Measurements from ENCODE around the gene LSM2. TPM values are rescaled to one million over a fixed set of nuclear protein-coding genes. Genes with fewer than 3 reads are reported as not detected.

Gene LSM2
- total and polyA plus RNA-seq, 3 experiments from 2014 or later: 80.8 to 172 (median 160) TPM

DNA sequence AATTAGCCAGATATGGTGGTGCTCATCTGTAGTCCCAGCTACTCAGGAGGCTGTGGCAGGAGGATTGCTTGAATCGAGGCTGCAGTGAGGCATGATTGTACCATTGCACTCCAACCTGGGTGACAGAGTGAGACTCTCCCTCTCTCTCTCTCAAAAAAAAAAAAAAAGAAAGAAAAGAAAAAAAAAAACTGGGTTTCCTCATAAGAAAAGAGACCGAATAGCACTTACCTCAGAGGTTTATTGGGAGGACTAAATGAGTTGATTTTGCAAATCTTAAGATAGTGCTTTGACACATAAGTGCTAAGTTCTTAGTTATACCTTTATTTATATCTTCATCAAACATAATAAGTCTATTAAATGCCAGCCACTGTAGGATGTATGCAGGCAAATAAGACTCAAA lies 35.9 kb downstream of the LSM2 start:
- H3K27ac ChIP-seq (ENCODE audit: low read depth, low read length): no peak overlapping the region
- ChIA-PET CTCF (interaction anchor here (1.0 to 4.0 kb wide), 11 partner anchors 10 to 59 kb away, joined by 3 to 42 read pairs (median 6); partner anchors contain the start of genes CLIC1, DDAH2, LSM2 and MSH5), POLR2A (no interaction called here)
- H3K4me1 Mint-ChIP-seq: peaks cover 26 to 35% (median 29%) of the 10 kb centered on the region in 3 donors
- H3K9me3 Mint-ChIP-seq: peaks cover 0 to 5% (median 0%) of the 10 kb centered on the region in 5 donors
- no peaks in the 10 kb centered on the region for H3K9me3 ChIP-seq (ENCODE audit: low read length)
- peaks cover 40% of the 10 kb centered on the region for H3K4me1 ChIP-seq (ENCODE audit: insufficient read depth, low read length)
- H3K4me3 Mint-ChIP-seq: peak overlapping the region in 1 of 7 donors; percentile 23
- H3K36me3 ChIP-seq (ENCODE audit: insufficient read depth, low read length): no peaks in the 10 kb centered on the region
- H3K27me3 Mint-ChIP-seq: peaks cover 0 to 2% of the 10 kb centered on the region in 2 donors
- H3K27me3 ChIP-seq (ENCODE audit: insufficient read depth, low read length, poor library complexity, severe bottlenecking): no peaks in the 10 kb centered on the region
- DNase-seq: peak in 1 of 5 donors; percentile 10
- H3K36me3 Mint-ChIP-seq: no peaks in the 10 kb centered on the region
- H3K4me3 ChIP-seq (ENCODE audit: low read length): no peak overlapping the region
- H3K27ac Mint-ChIP-seq: peak overlapping the region in 3 of 8 donors; percentile 64 to 81 (median 76)

DNA sequence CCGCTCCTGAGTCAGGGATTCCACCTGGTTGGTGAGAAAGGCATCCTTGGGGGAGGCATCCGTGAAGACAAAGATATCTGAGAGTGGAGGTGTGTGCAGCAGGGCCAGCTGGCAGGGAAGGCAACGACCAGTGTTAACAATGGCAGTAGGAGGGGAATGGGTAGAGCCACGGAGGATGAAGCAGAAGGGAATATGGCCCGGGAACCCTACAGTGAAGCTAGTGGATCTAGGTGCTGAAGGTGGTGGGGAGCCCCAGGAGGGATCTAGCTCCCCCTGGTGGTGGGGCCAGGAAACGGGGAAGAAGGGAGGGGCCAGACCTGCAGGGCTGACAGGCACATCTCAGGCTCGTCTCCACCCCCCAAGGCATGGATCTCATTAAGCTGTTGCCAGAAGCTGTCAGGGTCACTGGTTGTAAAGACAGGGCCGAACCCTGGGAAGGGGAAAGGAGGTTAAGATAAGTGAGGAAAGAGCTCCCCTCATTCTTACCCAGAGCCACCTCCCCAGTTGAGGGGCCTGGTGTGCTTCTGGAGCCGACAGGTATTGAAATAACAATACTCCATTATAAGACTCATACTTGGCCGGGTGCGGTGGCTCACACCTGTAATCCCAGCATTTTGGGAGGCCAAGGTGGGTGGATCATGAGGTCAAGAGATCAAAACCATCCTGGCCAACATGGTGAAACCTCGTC lies 36.9 kb downstream of the LSM2 start:
- Histone ChIP-seq H3K4me1 (ENCODE audit: insufficient read depth, low read length) (peaks cover 33% of the 10 kb centered on the region), H3K4me3 (ENCODE audit: low read length) (no peak overlapping the region), H3K27ac (ENCODE audit: low read depth, low read length) (no peak overlapping the region), H3K36me3 (ENCODE audit: insufficient read depth, low read length) (no peaks in the 10 kb centered on the region), H3K9me3 (ENCODE audit: low read length) (no peaks in the 10 kb centered on the region), H3K27me3 (ENCODE audit: insufficient read depth, low read length, poor library complexity, severe bottlenecking) (no peaks in the 10 kb centered on the region)
- ChIA-PET POLR2A (interaction anchor here (0.6 to 1.2 kb wide), 6 partner anchors 9 to 65 kb away, joined by 3 to 5 read pairs (median 4); partner anchors contain the start of gene MSH5), CTCF (interaction anchor here (0.6 to 4.0 kb wide), 28 partner anchors 9 to 189 kb away, joined by 3 to 42 read pairs (median 5); partner anchors contain the start of genes ABHD16A, CLIC1, DDAH2 and HSPA1A)
- peak overlapping the region in 6 of 8 donors; percentile 4 to 82 (median 67) for H3K27ac Mint-ChIP-seq
- H3K4me1 Mint-ChIP-seq: peaks cover 22 to 29% (median 27%) of the 10 kb centered on the region in 3 donors
- peaks cover 0 to 5% (median 0%) of the 10 kb centered on the region in 5 donors for H3K9me3 Mint-ChIP-seq
- no peaks in the 10 kb centered on the region for H3K27me3 Mint-ChIP-seq
- peak overlapping the region in 1 of 7 donors; percentile 63 for H3K4me3 Mint-ChIP-seq
- DNase-seq: peak; percentile 69 to 85 (median 74)
- H3K36me3 Mint-ChIP-seq: no peaks in the 10 kb centered on the region

DNA sequence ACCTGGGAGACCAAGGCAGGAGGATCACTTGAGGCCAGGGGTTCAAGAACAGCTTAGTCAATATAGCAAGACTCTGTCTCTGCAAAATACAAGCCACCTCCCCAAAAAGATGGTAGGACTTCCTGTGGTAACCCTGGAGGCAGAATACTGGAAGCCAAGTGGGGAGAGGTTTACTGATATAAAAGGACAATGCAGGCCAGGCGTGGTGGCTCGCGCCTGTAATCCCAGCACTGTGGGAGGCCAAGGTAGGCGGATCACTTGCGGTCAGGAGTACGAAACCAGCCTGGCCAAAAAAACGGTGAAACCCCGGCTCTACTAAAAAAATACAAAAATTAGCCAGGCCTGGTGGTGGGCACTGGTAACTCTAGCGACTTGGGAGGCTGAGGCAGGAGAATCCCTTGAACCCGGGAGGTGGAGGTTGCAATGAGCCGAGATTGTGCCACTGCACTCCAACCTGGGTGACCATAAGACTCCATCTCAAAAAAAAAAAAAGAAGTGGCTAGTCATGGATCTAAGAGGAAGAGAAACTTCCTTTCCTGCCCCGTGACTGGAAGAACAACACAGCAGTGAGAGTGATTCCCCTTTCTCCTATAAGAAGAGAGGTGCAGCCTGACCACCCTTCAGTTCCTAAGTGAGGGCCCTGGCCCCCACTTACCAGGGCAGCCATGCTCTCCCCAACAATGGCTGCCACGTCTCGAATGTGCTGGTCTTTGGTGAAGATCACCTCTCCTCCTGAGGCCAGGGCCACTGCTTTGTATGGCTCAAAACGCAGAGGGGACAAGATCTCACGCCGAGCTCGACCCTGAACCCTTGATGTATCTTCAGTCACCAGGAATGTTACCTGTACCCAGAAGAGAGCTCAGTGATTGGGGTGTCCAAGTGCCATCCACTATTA lies 38.2 kb downstream of the LSM2 start:
- Histone ChIP-seq H3K4me1 (ENCODE audit: insufficient read depth, low read length) (peaks cover 33% of the 10 kb centered on the region), H3K9me3 (ENCODE audit: low read length) (no peaks in the 10 kb centered on the region), H3K36me3 (ENCODE audit: insufficient read depth, low read length) (no peaks in the 10 kb centered on the region), H3K4me3 (ENCODE audit: low read length) (no peak overlapping the region), H3K27me3 (ENCODE audit: insufficient read depth, low read length, poor library complexity, severe bottlenecking) (no peaks in the 10 kb centered on the region), H3K27ac (ENCODE audit: low read depth, low read length) (no peak overlapping the region)
- Mint-ChIP-seq H3K4me1 (peaks cover 22 to 29% (median 27%) of the 10 kb centered on the region in 3 donors), H3K36me3 (peaks cover 0 to 1% (median 0%) of the 10 kb centered on the region in 3 donors), H3K4me3 (no peak overlapping the region), H3K9me3 (peaks cover 0 to 5% (median 0%) of the 10 kb centered on the region in 5 donors), H3K27ac (peak overlapping the region in 3 of 8 donors; percentile 7 to 54 (median 36)), H3K27me3 (no peaks in the 10 kb centered on the region)
- DNase-seq: no peak
- POLR2A ChIA-PET: no interaction called here
- CTCF ChIA-PET: interaction anchor here (1.1 to 4.0 kb wide), 13 partner anchors 17 to 188 kb away, joined by 3 to 42 read pairs (median 8); partner anchors contain the start of genes CLIC1, DDAH2, LSM2 and MSH5

DNA sequence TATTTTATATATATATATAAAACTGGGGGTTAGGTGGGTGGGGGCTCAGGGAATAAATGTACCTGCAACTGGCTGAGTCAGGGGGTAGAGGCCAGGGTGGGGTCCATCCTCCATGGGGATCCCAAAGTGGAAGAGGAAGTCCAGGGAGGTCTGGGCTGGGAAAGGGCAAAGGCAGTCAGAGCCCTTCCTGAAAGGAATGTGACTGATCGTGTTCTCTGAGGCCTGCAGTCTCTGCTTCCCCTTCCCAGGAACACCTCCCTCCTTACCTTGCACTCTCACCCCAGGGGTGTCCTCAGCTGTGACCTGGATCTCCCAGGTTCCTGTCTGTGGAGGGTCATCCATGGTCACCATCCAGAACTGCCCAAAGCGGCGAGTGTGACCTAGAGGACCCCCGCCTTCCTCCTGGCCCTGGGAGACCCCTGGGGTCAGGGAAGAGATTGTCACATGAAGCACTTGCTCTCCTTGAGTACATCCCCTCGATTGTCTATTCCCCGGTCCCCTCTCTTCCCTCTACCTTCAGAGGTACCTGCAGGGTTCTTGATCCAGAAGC lies 39.6 kb downstream of the LSM2 start:
- peaks cover 0 to 3% (median 0%) of the 10 kb centered on the region in 5 donors for H3K9me3 Mint-ChIP-seq
- ChIA-PET CTCF (interaction anchor here (0.9 to 1.5 kb wide), 2 partner anchors 37 to 63 kb away, joined by 3 read pairs; no protein-coding TSS in a partner anchor), POLR2A (no interaction called here)
- Histone ChIP-seq H3K4me1 (ENCODE audit: insufficient read depth, low read length) (peaks cover 20% of the 10 kb centered on the region), H3K27me3 (ENCODE audit: insufficient read depth, low read length, poor library complexity, severe bottlenecking) (no peaks in the 10 kb centered on the region), H3K36me3 (ENCODE audit: insufficient read depth, low read length) (no peaks in the 10 kb centered on the region), H3K4me3 (ENCODE audit: low read length) (no peak overlapping the region), H3K27ac (ENCODE audit: low read depth, low read length) (no peak overlapping the region), H3K9me3 (ENCODE audit: low read length) (no peaks in the 10 kb centered on the region)
- no peak overlapping the region for H3K4me3 Mint-ChIP-seq
- DNase-seq: no peak
- peaks cover 14 to 18% (median 16%) of the 10 kb centered on the region in 3 donors for H3K4me1 Mint-ChIP-seq
- H3K36me3 Mint-ChIP-seq: peaks cover 0 to 1% (median 0%) of the 10 kb centered on the region in 3 donors
- H3K27me3 Mint-ChIP-seq: no peaks in the 10 kb centered on the region
- H3K27ac Mint-ChIP-seq: no peak overlapping the region

DNA sequence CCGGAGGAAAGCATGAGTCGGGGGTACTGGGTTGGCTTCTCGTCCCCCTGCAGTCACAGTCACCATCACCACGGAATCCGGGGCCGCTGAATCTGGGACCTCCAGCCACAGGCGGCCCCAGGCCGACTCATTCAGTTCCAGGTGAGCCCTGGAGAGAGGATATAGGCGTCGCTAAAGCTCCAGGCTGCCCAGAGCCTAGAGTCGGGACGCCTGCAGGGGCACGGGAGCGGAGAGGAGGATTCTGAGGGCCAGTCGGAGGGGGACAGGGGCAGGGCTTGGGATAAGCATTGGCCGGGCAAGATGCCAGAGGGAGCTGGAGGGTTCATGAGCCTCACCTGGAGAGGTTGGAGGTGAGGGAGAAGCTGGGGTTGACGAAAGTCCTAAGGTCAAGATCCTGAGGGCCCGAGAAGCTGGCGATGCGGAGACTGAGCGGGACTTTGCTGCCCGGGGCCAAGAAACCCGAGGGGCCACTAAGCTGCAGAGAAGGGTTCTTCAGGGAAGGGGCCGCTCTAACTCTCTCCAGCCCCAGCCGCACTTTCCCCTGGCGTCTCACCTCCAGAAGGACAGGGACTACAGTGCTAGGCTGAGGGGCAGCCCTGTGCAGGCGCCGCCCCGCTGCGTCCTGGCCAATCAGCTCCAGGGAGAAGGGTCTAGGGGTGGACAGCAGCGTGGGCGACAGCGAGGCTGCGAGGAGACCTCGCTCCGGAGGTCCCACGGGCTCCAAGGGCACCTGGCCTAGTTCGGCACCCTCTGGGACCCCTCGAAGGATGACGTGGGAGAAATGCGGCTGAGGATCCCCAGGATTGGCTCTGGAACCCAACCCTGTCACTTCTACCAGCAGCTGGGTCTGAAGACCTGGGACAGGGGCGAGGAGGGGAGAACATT lies 40.6 kb downstream of the LSM2 start:
- Mint-ChIP-seq H3K9me3 (no peaks in the 10 kb centered on the region), H3K27me3 (no peaks in the 10 kb centered on the region), H3K36me3 (peaks cover 0 to 1% (median 0%) of the 10 kb centered on the region in 3 donors), H3K27ac (peak overlapping the region in 1 of 8 donors; percentile 65), H3K4me3 (no peak overlapping the region), H3K4me1 (peaks cover 8 to 10% (median 9%) of the 10 kb centered on the region in 3 donors)
- H3K9me3 ChIP-seq (ENCODE audit: low read length): no peaks in the 10 kb centered on the region
- H3K4me3 ChIP-seq (ENCODE audit: low read length): no peak overlapping the region
- peaks cover 11% of the 10 kb centered on the region for H3K4me1 ChIP-seq (ENCODE audit: insufficient read depth, low read length)
- CTCF ChIA-PET: no interaction called here
- DNase-seq: no peak
- POLR2A ChIA-PET: no interaction called here
- H3K27me3 ChIP-seq (ENCODE audit: insufficient read depth, low read length, poor library complexity, severe bottlenecking): no peaks in the 10 kb centered on the region
- no peak overlapping the region for H3K27ac ChIP-seq (ENCODE audit: low read depth, low read length)
- no peaks in the 10 kb centered on the region for H3K36me3 ChIP-seq (ENCODE audit: insufficient read depth, low read length)

DNA sequence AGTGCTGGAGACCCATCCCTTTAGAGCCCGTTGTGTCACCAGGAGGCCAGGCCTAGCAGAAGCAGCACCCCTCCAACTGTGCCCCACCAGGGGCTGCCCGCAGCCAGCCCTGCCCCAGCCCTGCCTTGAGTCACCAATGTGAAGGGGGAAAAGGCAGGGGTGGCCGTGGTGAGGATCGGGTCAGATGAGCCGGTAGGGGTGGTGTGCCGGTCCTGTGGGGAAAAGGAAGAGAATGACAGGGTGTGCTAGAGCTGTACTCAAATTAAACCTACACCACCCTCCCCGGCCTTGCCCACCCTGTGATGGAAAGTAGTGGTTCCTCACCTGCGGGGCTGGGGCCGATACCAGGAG lies 41.2 kb downstream of the LSM2 start:
- Histone ChIP-seq H3K9me3 (ENCODE audit: low read length) (no peaks in the 10 kb centered on the region), H3K27me3 (ENCODE audit: insufficient read depth, low read length, poor library complexity, severe bottlenecking) (no peaks in the 10 kb centered on the region), H3K27ac (ENCODE audit: low read depth, low read length) (no peak overlapping the region), H3K4me3 (ENCODE audit: low read length) (no peak overlapping the region), H3K4me1 (ENCODE audit: insufficient read depth, low read length) (peaks cover 6% of the 10 kb centered on the region), H3K36me3 (ENCODE audit: insufficient read depth, low read length) (no peaks in the 10 kb centered on the region)
- no peak overlapping the region for H3K4me3 Mint-ChIP-seq
- POLR2A ChIA-PET: no interaction called here
- peaks cover 0 to 3% (median 3%) of the 10 kb centered on the region in 3 donors for H3K36me3 Mint-ChIP-seq
- peaks cover 5 to 7% (median 6%) of the 10 kb centered on the region in 3 donors for H3K4me1 Mint-ChIP-seq
- CTCF ChIA-PET: no interaction called here
- no peaks in the 10 kb centered on the region for H3K9me3 Mint-ChIP-seq
- H3K27me3 Mint-ChIP-seq: no peaks in the 10 kb centered on the region
- DNase-seq: no peak
- peak overlapping the region in 1 of 8 donors; percentile 68 for H3K27ac Mint-ChIP-seq

DNA sequence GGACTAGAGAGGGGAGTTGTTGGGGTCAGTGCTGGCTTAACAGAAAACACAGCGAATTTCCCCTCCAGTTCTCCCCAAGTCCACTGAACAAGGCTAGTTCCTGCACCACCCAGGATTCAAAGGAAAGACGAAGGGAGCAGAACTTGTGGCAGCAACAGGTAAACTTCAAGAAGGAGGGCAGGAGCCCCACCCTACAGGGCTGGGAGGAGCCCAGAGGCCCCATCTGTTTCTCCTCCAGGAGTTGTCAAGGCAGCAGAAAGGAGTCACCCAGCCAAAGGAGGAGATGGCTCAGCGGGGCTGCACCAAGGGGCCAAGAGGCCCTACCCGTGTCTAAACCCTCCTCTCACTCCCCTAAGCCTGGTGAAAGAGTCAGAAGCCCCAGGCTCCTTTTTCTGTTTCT lies 42.6 kb downstream of the LSM2 start:
- H3K36me3 ChIP-seq (ENCODE audit: insufficient read depth, low read length): peaks cover 6% of the 10 kb centered on the region
- DNase-seq: no peak
- ChIA-PET CTCF (no interaction called here), POLR2A (no interaction called here)
- Mint-ChIP-seq H3K27ac (peak overlapping the region in 2 of 8 donors; percentile 33 to 50), H3K9me3 (no peaks in the 10 kb centered on the region), H3K36me3 (peaks cover 0 to 8% (median 7%) of the 10 kb centered on the region in 3 donors), H3K4me1 (no peaks in the 10 kb centered on the region), H3K4me3 (no peak overlapping the region), H3K27me3 (no peaks in the 10 kb centered on the region)
- H3K9me3 ChIP-seq (ENCODE audit: low read length): no peaks in the 10 kb centered on the region
- H3K27ac ChIP-seq (ENCODE audit: low read depth, low read length): no peak overlapping the region
- H3K27me3 ChIP-seq (ENCODE audit: insufficient read depth, low read length, poor library complexity, severe bottlenecking): no peaks in the 10 kb centered on the region
- H3K4me3 ChIP-seq (ENCODE audit: low read length): no peak overlapping the region
- H3K4me1 ChIP-seq (ENCODE audit: insufficient read depth, low read length): no peaks in the 10 kb centered on the region
